Right ventricle myocardium superior (tissue), 1 donor: ENCODE measurements around the gene SLC9B2. TPM values are rescaled to one million over a fixed set of nuclear protein-coding genes. Genes with fewer than 3 reads are reported as not detected.
"Not testable (repeated sequence)": the region's sequence is repeated elsewhere in the genome, so short reads cannot be mapped to it uniquely, and the experiment has no call there.

Experiments
- ATAC-seq: fragments of 200-7000 bp; cut with Tn5 transposase; one replicate; pipeline ENCODE4 v1.9.1; 2020; ENCODE audit warnings: mild to moderate bottlenecking; ENCODE audit not compliant: poor library complexity
- DNase-seq: peaks from one replicate; pipeline ENCODE4 v3.0.0-alpha.2; 2020
- intact Hi-C: fragments of 100-400 bp; cut with DNase I; formaldehyde crosslinking; loops from one replicate; pipeline ENCODE4 v1.11.2; 2022
- total RNA-seq: library from RNA; stranded (reverse); fragmentation: NEBNext Ultra II Directional; extraction: Animal tissue kit (Norgen Biotek cat#: 25700); gene quantifications from one replicate; pipeline ENCODE4 v1.2.1, GENCODE V29; 2021
- donor health status: DM: no; HTN: yes; CAD: no; lungs with severe emphysema.

SLC9B2 gene
- total RNA-seq, 1 donor from 2014 or later = 2.4 TPM

GRCh38 chr4:103032574-103032973 lies 44.0 kb downstream of the SLC9B2 start:
- ATAC-seq = no peak
- DNase-seq = no peak
- intact Hi-C loops = no loop called here

GRCh38 chr4:103030791-103031190 lies 45.8 kb downstream of the SLC9B2 start:
- DNase-seq (no peak), ATAC-seq (no peak)
- intact Hi-C loops = no loop called here

- DNase-seq (no peak), ATAC-seq (no peak)
- intact Hi-C loops = no loop called here
Measured at GRCh38 chr4:103029300-103029699, 47.3 kb downstream of the SLC9B2 start.

GRCh38 chr4:103026868-103027267 lies 49.7 kb downstream of the SLC9B2 start:
- DNase-seq (no peak), ATAC-seq (no peak)
- intact Hi-C loops = no loop called here

GRCh38 chr4:103024996-103025395 lies 51.6 kb downstream of the SLC9B2 start:
- intact Hi-C loops = no loop called here
- ATAC-seq (no peak), DNase-seq (no peak)

GRCh38 chr4:103021120-103021519 lies 55.4 kb downstream of the SLC9B2 start:
- DNase-seq (no peak), ATAC-seq (no peak)
- intact Hi-C loops = no loop called here

- ATAC-seq (peak; percentile 100), DNase-seq (peak; percentile 98)
- intact Hi-C loops = no loop called here
Measured at GRCh38 chr4:103019308-103020124, 57.0 kb downstream of the SLC9B2 start, which contains the start of gene SLC9B1. Gene SLC9B1, minus strand, starts transcription at chr4:103019705. Its CDS starts 27,994 bp downstream, at chr4:102991711.

GRCh38 chr4:103018391-103019307 lies 57.9 kb downstream of the SLC9B2 start:
- intact Hi-C loops = no loop called here
- no peak for DNase-seq
- peak; percentile 38 for ATAC-seq

GRCh38 chr4:103012551-103012950 lies 64.0 kb downstream of the SLC9B2 start:
- DNase-seq (no peak), ATAC-seq (peak; percentile 9)
- intact Hi-C loops = no loop called here

GRCh38 chr4:103012060-103012459 lies 64.5 kb downstream of the SLC9B2 start:
- intact Hi-C loops = no loop called here
- no peak for DNase-seq
- ATAC-seq = peak; percentile 69

GRCh38 chr4:103011378-103012025 lies 65.1 kb downstream of the SLC9B2 start:
- intact Hi-C loops = no loop called here
- ATAC-seq (peak; percentile 62), DNase-seq (no peak)

- DNase-seq (no peak), ATAC-seq (no peak)
- intact Hi-C loops = no loop called here
Measured at GRCh38 chr4:103010804-103011203, 65.8 kb downstream of the SLC9B2 start.

GRCh38 chr4:103008875-103009729 lies 67.5 kb downstream of the SLC9B2 start:
- peak; percentile 82 for ATAC-seq
- DNase-seq = no peak
- intact Hi-C loops = loop anchor here (1.0 to 5.0 kb wide), 2 partner anchors 388 to 557 kb away; no protein-coding TSS in a partner anchor

- intact Hi-C loops = no loop called here
- ATAC-seq (no peak), DNase-seq (no peak)
Measured at GRCh38 chr4:103002551-103002950, 74.0 kb downstream of the SLC9B2 start.

- ATAC-seq (no peak), DNase-seq (no peak)
- intact Hi-C loops = no loop called here
Measured at GRCh38 chr4:102994803-102995202, 81.8 kb downstream of the SLC9B2 start.

- intact Hi-C loops, ATAC-seq: not testable (repeated sequence)
Measured at GRCh38 chr4:102993985-102994384, 82.6 kb downstream of the SLC9B2 start.

GRCh38 chr4:102988429-102989020 lies 88.0 kb downstream of the SLC9B2 start:
- intact Hi-C loops = no loop called here

More at GRCh38 chr4:102993985-102994384, 82.6 kb downstream of the SLC9B2 start:
- not testable (repeated sequence) for DNase-seq

GRCh38 chr4:102981005-102981404 lies 95.6 kb downstream of the SLC9B2 start:
- DNase-seq (no peak), ATAC-seq (no peak)
- intact Hi-C loops = no loop called here

More at GRCh38 chr4:102988429-102989020, 88.0 kb downstream of the SLC9B2 start:
- ATAC-seq (no peak), DNase-seq (no peak)
